Stimulated activated CD8-positive, alpha-beta memory T cell treated with anti-CD3 and anti-CD28 coated beads, Interleukin-2, amount 100 ng/mL, for 1 hour (primary cell): ENCODE results near the gene PALD1.

Experiments
- DNase-seq, 2 donors: peaks; one replicate each; pipeline ENCODE4 v3.0.0-alpha.2; 2020; ENCODE audit warnings: low read depth in 2 of 2

Gene PALD1

GRCh38 chr10:70504521-70505358, 26.2 kb downstream of the PALD1 start:
- DNase-seq: no peak

- DNase-seq: no peak
Observed at GRCh38 chr10:70505908-70506307, 27.3 kb downstream of the PALD1 start.

GRCh38 chr10:70507966-70508365, 29.4 kb downstream of the PALD1 start:
- DNase-seq: no peak

GRCh38 chr10:70508912-70509756, 30.6 kb downstream of the PALD1 start:
- DNase-seq: no peak

- no peak for DNase-seq
Observed at GRCh38 chr10:70509757-70510147, 31.2 kb downstream of the PALD1 start.

- no peak for DNase-seq
Observed at GRCh38 chr10:70510453-70510852, 31.9 kb downstream of the PALD1 start.

GRCh38 chr10:70510904-70511303, 32.3 kb downstream of the PALD1 start:
- DNase-seq: no peak

- DNase-seq: no peak
Observed at GRCh38 chr10:70512149-70512639, 33.6 kb downstream of the PALD1 start.

GRCh38 chr10:70513848-70514309, 35.3 kb downstream of the PALD1 start:
- DNase-seq: no peak

- no peak for DNase-seq
Observed at GRCh38 chr10:70514591-70514990, 36.0 kb downstream of the PALD1 start.

- DNase-seq: no peak
Observed at GRCh38 chr10:70515035-70515667, 36.6 kb downstream of the PALD1 start.

- DNase-seq: no peak
Observed at GRCh38 chr10:70518695-70519094, 40.1 kb downstream of the PALD1 start.

GRCh38 chr10:70523057-70523456, 44.5 kb downstream of the PALD1 start:
- DNase-seq: no peak

GRCh38 chr10:70523549-70523948, 45.0 kb downstream of the PALD1 start:
- no peak for DNase-seq

- DNase-seq: no peak
Observed at GRCh38 chr10:70528314-70528713, 49.7 kb downstream of the PALD1 start.

GRCh38 chr10:70528741-70529362, 50.3 kb downstream of the PALD1 start:
- DNase-seq: no peak

GRCh38 chr10:70529848-70530247, 51.3 kb downstream of the PALD1 start:
- no peak for DNase-seq

- DNase-seq: no peak
Observed at GRCh38 chr10:70530315-70530714, 51.7 kb downstream of the PALD1 start.

- no peak for DNase-seq
Observed at GRCh38 chr10:70532554-70533188, 54.1 kb downstream of the PALD1 start.

- DNase-seq: no peak
Observed at GRCh38 chr10:70533189-70533558, 54.6 kb downstream of the PALD1 start.

- no peak for DNase-seq
Observed at GRCh38 chr10:70534281-70534680, 55.7 kb downstream of the PALD1 start.
